ENCODE measurements around the gene SLF2. TPM values are rescaled to one million over a fixed set of nuclear protein-coding genes. Genes with fewer than 3 reads are reported as not detected.

The SLF2 gene
- total RNA-seq, 1 donor, result 39.1 TPM

DNA sequence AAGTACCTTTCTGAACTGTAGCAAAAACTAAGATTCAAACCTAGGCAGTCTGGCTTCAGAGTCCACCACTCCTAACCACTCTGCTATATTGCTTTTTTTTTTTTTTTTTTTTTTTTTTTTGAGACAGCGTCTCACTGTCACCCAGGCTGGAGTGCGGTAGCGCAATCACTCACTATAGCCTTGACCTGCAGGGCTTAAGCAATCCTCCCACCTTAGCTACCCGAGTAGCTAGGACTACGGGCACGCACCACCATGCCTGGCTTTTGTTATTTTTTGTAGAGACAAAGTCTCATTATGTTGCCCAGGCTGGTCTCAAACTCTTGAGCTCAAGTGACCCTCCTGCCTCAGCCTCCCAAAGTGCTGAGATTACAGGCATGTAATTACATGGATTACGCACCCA is 10.1 kb upstream of the SLF2 start:
- no peak overlapping the region for H3K4me3 ChIP-seq (ENCODE audit: insufficient read depth, low read length)
- no peaks in the 10 kb centered on the region for H3K9me3 ChIP-seq (ENCODE audit: low read depth, low read length)
- no peak overlapping the region for H2AFZ ChIP-seq (ENCODE audit: low read length)
- H3K79me2 ChIP-seq (ENCODE audit: insufficient read depth, low read length), result no peaks in the 10 kb centered on the region
- H4K20me1 ChIP-seq (ENCODE audit: insufficient read depth, low read length), result no peaks in the 10 kb centered on the region
- no peak for TF ChIP-seq CTCF (IDR thresholded peaks at IDR 0.05; ENCODE audit: extremely low read depth, low read depth, low read length)
- H3K36me3 ChIP-seq (ENCODE audit: insufficient read depth, low read length), result no peaks in the 10 kb centered on the region
- no peak for DNase-seq (ENCODE audit: insufficient read length, low spot score, missing footprints)
- H3K27me3 ChIP-seq (ENCODE audit: insufficient read depth, low read length), result peaks cover 4% of the 10 kb centered on the region
- H3K27ac ChIP-seq (ENCODE audit: low read depth, low read length), result no peak overlapping the region
- no peaks in the 10 kb centered on the region for H3K4me1 ChIP-seq (ENCODE audit: insufficient read depth, low read length)
- H3K4me2 ChIP-seq (ENCODE audit: insufficient read depth, low read length), result no peak overlapping the region

- Histone ChIP-seq H3K4me2 (ENCODE audit: insufficient read depth, low read length) (no peak overlapping the region), H4K20me1 (ENCODE audit: insufficient read depth, low read length) (no peaks in the 10 kb centered on the region), H3K9me3 (ENCODE audit: low read depth, low read length) (no peaks in the 10 kb centered on the region), H3K79me2 (ENCODE audit: insufficient read depth, low read length) (no peaks in the 10 kb centered on the region), H3K27me3 (ENCODE audit: insufficient read depth, low read length) (peaks cover 4% of the 10 kb centered on the region), H3K36me3 (ENCODE audit: insufficient read depth, low read length) (no peaks in the 10 kb centered on the region), H2AFZ (ENCODE audit: low read length) (no peak overlapping the region), H3K4me1 (ENCODE audit: insufficient read depth, low read length) (peaks cover 3% of the 10 kb centered on the region), H3K27ac (ENCODE audit: low read depth, low read length) (no peak overlapping the region), H3K4me3 (ENCODE audit: insufficient read depth, low read length) (no peak overlapping the region)
- DNase-seq (ENCODE audit: insufficient read length, low spot score, missing footprints), result no peak
- no peak for TF ChIP-seq CTCF (IDR thresholded peaks at IDR 0.05; ENCODE audit: extremely low read depth, low read depth, low read length)
Observed at GRCh38 chr10:100904917-100905316, 7.8 kb upstream of the SLF2 start.

DNA sequence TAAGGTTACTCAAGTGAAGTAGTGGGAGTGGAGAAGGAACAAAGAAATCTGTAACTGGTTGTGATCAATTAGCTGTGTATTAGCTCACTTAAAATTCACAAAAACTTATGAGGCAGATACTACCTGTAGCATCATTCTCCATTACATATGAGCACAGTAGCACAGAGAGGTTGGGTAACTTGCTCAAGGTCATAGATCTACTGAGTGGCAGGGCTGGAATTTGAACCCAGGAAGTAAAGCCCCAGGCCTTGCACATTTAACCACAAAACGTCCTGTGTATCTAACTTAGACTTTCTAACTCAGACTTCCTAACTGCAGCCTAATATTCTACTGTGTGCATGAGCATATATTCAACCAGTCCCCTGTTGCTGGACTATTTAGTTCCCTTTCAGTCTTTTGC is 5.6 kb upstream of the SLF2 start:
- Histone ChIP-seq H2AFZ (ENCODE audit: low read length) (no peak overlapping the region), H3K4me3 (ENCODE audit: insufficient read depth, low read length) (no peak overlapping the region), H3K36me3 (ENCODE audit: insufficient read depth, low read length) (no peaks in the 10 kb centered on the region), H3K4me2 (ENCODE audit: insufficient read depth, low read length) (no peak overlapping the region), H3K9me3 (ENCODE audit: low read depth, low read length) (no peaks in the 10 kb centered on the region), H3K27ac (ENCODE audit: low read depth, low read length) (no peak overlapping the region), H3K27me3 (ENCODE audit: insufficient read depth, low read length) (no peaks in the 10 kb centered on the region), H3K79me2 (ENCODE audit: insufficient read depth, low read length) (no peaks in the 10 kb centered on the region), H3K4me1 (ENCODE audit: insufficient read depth, low read length) (peaks cover 8% of the 10 kb centered on the region), H4K20me1 (ENCODE audit: insufficient read depth, low read length) (no peaks in the 10 kb centered on the region)
- TF ChIP-seq CTCF (IDR thresholded peaks at IDR 0.05; ENCODE audit: extremely low read depth, low read depth, low read length), result no peak
- DNase-seq (ENCODE audit: insufficient read length, low spot score, missing footprints), result no peak

DNA sequence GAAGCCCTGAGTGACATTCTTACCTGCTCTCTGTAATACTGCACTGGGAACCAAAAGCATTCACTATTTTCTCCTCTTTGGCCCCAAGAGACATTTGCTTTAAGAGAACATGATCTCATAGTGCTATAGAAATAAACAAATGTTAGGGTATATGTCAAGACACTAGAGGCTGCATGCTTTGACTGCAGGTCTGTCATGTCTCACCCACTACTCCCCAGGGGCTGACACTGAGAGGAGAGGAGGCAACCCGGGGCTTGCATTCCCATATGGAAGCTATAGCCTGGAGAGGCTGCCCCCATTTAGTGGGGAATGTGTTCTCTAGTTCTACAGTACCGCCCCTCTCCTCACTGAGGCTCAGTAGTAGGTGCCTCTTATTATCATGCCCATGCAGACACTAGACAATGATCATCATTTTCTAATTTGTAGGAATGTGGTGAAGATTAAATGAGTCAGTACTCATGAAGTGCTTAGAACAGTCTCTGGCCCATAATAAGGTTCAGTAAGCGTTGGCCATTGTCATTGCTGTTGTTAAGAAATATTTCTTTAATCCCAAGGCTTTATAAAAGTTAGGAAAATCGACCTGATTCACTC is 4.9 kb upstream of the SLF2 start:
- no peak for TF ChIP-seq CTCF (IDR thresholded peaks at IDR 0.05; ENCODE audit: extremely low read depth, low read depth, low read length)
- H3K4me3 ChIP-seq (ENCODE audit: insufficient read depth, low read length), result no peak overlapping the region
- no peaks in the 10 kb centered on the region for H3K9me3 ChIP-seq (ENCODE audit: low read depth, low read length)
- H3K4me2 ChIP-seq (ENCODE audit: insufficient read depth, low read length), result no peak overlapping the region
- no peaks in the 10 kb centered on the region for H4K20me1 ChIP-seq (ENCODE audit: insufficient read depth, low read length)
- peaks cover 10% of the 10 kb centered on the region for H3K4me1 ChIP-seq (ENCODE audit: insufficient read depth, low read length)
- DNase-seq (ENCODE audit: insufficient read length, low spot score, missing footprints), result no peak
- H3K36me3 ChIP-seq (ENCODE audit: insufficient read depth, low read length), result no peaks in the 10 kb centered on the region
- no peaks in the 10 kb centered on the region for H3K27me3 ChIP-seq (ENCODE audit: insufficient read depth, low read length)
- peaks cover under 1% of the 10 kb centered on the region for H3K79me2 ChIP-seq (ENCODE audit: insufficient read depth, low read length)
- H3K27ac ChIP-seq (ENCODE audit: low read depth, low read length), result no peak overlapping the region
- no peak overlapping the region for H2AFZ ChIP-seq (ENCODE audit: low read length)

Data from osteoblast (primary cell).